Measurements from ENCODE around the gene PAQR6. TPM values are rescaled to one million over a fixed set of nuclear protein-coding genes. Genes with fewer than 3 reads are reported as not detected.

The PAQR6 gene
- total RNA-seq, 4 donors from 2014 or later, result 0.51 to 1.2 (median 1.1) TPM; not detected in 1

DNA sequence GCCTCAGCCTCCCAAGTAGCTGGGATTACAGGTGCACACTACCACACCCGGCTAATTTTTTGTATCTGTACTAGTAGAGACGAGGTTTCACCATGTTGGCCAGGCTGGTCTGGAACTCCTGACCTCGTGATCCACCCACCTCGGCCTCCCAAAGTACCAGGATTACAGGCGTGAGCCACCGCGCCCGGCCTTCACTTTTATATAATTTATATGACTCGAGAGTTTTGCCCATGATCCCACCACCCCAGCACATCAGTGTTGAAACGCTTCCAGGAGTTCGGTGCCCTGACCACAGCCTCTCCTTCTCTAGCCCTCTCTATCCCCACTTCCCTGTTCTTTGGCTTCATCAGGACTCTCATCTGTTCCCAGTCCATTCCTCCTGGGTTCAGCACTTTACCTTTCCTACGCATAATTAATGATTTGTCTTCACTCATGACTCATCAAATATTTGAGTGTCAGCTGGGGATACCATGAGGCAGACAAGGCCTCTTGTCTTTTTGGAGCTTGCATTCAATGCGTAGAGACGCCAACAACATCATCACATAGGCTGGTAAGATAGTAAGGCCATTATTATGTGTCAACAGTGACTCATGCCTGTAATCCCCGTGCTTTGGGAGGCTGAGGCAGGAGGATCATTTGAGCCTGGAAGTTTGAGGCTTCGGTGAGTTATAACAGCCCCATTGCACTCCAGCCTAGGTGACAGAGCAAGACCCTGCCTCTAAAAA lies 33.7 kb downstream of the PAQR6 start:
- DNase-seq, result no peak
- Histone ChIP-seq H3K27me3 (no peaks in the 10 kb centered on the region), H3K27ac (peak overlapping the region; percentile 93 to 95), H3K9me3 (no peaks in the 10 kb centered on the region), H3K4me3 (peak overlapping the region; percentile 59 to 63), H3K36me3 (no peaks in the 10 kb centered on the region), H3K4me1 (peaks cover 0 to 3% of the 10 kb centered on the region in 2 donors)
- intact Hi-C loops (cut with DNase I; ENCODE audit: low total_unique reads), result no loop called here
- TF ChIP-seq, protein P1, sequence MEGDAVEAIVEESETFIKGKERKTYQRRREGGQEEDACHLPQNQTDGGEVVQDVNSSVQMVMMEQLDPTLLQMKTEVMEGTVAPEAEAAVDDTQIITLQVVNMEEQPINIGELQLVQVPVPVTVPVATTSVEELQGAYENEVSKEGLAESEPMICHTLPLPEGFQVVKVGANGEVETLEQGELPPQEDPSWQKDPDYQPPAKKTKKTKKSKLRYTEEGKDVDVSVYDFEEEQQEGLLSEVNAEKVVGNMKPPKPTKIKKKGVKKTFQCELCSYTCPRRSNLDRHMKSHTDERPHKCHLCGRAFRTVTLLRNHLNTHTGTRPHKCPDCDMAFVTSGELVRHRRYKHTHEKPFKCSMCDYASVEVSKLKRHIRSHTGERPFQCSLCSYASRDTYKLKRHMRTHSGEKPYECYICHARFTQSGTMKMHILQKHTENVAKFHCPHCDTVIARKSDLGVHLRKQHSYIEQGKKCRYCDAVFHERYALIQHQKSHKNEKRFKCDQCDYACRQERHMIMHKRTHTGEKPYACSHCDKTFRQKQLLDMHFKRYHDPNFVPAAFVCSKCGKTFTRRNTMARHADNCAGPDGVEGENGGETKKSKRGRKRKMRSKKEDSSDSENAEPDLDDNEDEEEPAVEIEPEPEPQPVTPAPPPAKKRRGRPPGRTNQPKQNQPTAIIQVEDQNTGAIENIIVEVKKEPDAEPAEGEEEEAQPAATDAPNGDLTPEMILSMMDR (IDR thresholded peaks at IDR 0.05), result no peak
- no peak for TF ChIP-seq POLR2A (IDR thresholded peaks at IDR 0.05)

DNA sequence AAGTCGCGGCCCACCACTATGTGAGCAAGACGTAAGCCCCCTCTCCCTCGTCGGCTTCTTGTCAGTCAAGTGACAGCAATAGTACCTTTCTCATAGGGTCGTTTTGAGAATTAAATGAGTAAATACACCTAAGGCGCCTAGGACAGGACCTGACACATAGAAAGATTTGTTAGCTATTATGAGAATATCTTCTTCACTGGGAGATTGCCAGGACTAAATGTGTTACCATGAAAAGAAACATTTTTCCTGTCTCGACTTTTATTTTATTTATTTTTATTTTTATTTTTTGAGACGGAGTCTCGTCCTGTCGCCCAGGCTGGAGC lies 34.3 kb downstream of the PAQR6 start:
- no peak for DNase-seq
- H3K4me3 ChIP-seq, result peak overlapping the region; percentile 59 to 63
- H3K27me3 ChIP-seq, result no peaks in the 10 kb centered on the region
- intact Hi-C loops (cut with DNase I; ENCODE audit: low total_unique reads), result no loop called here
- H3K4me1 ChIP-seq, result peaks cover 0 to 3% of the 10 kb centered on the region in 2 donors
- peak overlapping the region; percentile 93 to 95 for H3K27ac ChIP-seq
- H3K36me3 ChIP-seq, result no peaks in the 10 kb centered on the region
- no peak for TF ChIP-seq POLR2A (IDR thresholded peaks at IDR 0.05)
- TF ChIP-seq, protein P1 (IDR thresholded peaks at IDR 0.05), result no peak
- no peaks in the 10 kb centered on the region for H3K9me3 ChIP-seq

DNA sequence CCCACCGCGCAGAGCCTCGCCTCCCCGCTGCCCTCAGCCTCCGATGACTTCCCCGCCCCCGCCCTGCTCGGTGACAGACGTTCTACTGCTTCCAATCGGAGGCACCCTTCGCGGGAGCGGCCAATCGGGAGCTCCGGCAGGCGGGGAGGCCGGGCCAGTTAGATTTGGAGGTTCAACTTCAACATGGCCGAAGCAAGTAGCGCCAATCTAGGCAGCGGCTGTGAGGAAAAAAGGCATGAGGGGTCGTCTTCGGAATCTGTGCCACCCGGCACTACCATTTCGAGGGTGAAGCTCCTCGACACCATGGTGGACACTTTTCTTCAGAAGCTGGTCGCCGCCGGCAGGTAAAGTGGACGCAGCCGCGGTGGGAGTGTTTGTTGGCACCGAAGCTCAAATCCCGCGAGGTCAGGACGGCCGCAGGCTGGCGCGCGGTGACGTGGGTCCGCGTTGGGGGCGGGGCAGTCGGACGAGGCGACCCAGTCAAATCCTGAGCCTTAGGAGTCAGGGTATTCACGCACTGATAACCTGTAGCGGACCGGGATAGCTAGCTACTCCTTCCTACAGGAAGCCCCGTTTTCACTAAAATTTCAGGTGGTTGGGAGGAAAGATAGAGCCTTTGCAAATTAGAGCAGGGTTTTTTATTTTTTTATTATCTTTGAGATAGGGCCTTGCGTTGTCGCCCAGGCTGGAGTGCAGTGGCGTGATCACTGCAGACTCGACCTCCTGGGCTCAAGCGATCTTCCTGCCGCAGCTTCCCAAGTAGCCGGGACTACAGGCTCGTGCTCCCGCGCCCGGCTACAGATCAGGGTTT lies 34.8 kb downstream of the PAQR6 start, which contains the start of gene PMF1:
TSS of gene PMF1 (plus strand) at position 175 of the 811 bp plus-strand sequence. CDS start at position 184, 9 bp downstream.
- H3K9me3 ChIP-seq, result no peaks in the 10 kb centered on the region
- TF ChIP-seq POLR2A (IDR thresholded peaks at IDR 0.05), result peak; percentile 52 to 68
- TF ChIP-seq, protein P1 (IDR thresholded peaks at IDR 0.05), result peak in 1 of 4 experiments; percentile 11
- H3K4me3 ChIP-seq, result peak within 1 kb of the TSS; percentile 59 to 63
- peaks cover 0 to 3% of the 10 kb centered on the region in 2 donors for H3K4me1 ChIP-seq
- peak; percentile 95 to 97 for DNase-seq
- no peaks in the 10 kb centered on the region for H3K27me3 ChIP-seq
- peak within 1 kb of the TSS; percentile 93 to 95 for H3K27ac ChIP-seq
- intact Hi-C loops (cut with DNase I; ENCODE audit: low total_unique reads), result no loop called here
- H3K36me3 ChIP-seq, result no peaks in the 10 kb centered on the region

DNA sequence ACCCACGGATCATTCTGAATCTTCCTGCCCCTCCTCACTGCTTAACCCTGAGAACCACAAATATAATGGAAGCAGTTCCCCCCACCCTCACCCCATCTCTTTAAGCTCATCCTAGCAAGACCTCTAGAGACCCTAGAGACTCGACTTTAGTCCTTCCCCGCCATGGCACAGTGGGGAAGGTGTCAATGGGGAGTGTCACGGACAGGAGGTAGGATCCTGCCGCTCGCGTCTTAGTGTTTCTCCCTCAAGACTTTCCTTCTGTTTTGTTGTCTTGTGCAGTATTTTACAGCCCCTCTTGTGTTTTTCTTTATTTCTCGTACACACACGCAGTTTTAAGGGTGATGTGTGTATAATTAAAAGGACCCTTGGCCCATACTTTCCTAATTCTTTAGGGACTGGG lies 35.7 kb downstream of the PAQR6 start:
- TF ChIP-seq, protein P1 (IDR thresholded peaks at IDR 0.05), result no peak
- TF ChIP-seq POLR2A (IDR thresholded peaks at IDR 0.05), result no peak
- no peaks in the 10 kb centered on the region for H3K9me3 ChIP-seq
- peak overlapping the region; percentile 93 to 95 for H3K27ac ChIP-seq
- H3K4me1 ChIP-seq, result peaks cover 0 to 3% of the 10 kb centered on the region in 2 donors
- peak overlapping the region in 1 of 2 donors; percentile 63 for H3K4me3 ChIP-seq
- intact Hi-C loops (cut with DNase I; ENCODE audit: low total_unique reads), result no loop called here
- H3K36me3 ChIP-seq, result no peaks in the 10 kb centered on the region
- H3K27me3 ChIP-seq, result no peaks in the 10 kb centered on the region
- DNase-seq, result no peak

DNA sequence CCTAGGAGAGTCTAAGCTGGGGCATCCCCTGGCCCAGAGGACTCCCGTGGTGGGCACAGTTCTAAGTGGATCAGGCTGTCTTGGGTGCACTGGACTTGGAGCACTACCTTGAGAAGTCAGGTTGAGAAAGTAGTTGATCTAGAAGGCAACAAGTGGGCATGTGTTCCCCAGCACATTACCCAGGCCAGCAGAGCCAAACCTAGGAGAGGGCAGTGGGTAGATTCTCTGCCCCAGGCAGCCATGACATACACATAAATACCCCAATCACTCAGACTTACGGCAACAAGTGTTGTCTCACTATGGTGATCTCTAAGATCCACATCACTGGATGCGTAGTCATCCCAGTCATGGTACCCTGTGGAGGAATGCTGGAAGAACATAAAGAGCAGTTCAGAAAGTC lies 36.6 kb downstream of the PAQR6 start:
- Histone ChIP-seq H3K4me3 (no peak overlapping the region), H3K36me3 (no peaks in the 10 kb centered on the region), H3K27ac (no peak overlapping the region), H3K9me3 (no peaks in the 10 kb centered on the region), H3K27me3 (no peaks in the 10 kb centered on the region), H3K4me1 (peaks cover 0 to 3% of the 10 kb centered on the region in 2 donors)
- DNase-seq, result no peak
- TF ChIP-seq, protein P1 (IDR thresholded peaks at IDR 0.05), result no peak
- no peak for TF ChIP-seq POLR2A (IDR thresholded peaks at IDR 0.05)
- intact Hi-C loops (cut with DNase I; ENCODE audit: low total_unique reads), result no loop called here
